ENCODE results near the gene SMIM24.

DNA sequence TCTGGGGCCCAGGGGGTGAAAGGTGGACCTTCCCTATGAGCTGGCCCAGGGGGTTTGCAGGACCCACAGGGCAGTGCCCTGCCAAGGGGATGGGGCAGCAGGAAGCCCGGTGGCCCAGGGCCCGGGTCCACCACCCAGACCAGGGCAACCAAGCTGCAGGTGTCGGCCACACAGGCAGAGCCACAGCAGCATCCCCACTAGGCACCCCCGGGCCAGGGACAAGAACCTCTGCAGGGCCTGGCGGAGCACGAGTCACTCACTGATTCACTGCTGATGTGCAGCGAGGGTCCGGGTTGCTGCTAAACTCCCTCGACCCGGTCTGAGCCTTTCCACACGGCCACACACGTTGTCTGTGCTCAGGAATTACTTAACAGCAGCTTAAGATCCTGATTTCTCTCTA, 34.6 kb upstream of the SMIM24 start:
- TF ChIP-seq, protein P1, sequence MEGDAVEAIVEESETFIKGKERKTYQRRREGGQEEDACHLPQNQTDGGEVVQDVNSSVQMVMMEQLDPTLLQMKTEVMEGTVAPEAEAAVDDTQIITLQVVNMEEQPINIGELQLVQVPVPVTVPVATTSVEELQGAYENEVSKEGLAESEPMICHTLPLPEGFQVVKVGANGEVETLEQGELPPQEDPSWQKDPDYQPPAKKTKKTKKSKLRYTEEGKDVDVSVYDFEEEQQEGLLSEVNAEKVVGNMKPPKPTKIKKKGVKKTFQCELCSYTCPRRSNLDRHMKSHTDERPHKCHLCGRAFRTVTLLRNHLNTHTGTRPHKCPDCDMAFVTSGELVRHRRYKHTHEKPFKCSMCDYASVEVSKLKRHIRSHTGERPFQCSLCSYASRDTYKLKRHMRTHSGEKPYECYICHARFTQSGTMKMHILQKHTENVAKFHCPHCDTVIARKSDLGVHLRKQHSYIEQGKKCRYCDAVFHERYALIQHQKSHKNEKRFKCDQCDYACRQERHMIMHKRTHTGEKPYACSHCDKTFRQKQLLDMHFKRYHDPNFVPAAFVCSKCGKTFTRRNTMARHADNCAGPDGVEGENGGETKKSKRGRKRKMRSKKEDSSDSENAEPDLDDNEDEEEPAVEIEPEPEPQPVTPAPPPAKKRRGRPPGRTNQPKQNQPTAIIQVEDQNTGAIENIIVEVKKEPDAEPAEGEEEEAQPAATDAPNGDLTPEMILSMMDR (IDR thresholded peaks at IDR 0.05), result no peak
- no peak for TF ChIP-seq EZH2 (IDR thresholded peaks at IDR 0.05; ENCODE audit: borderline replicate concordance, insufficient read depth, low read depth, low read length, poor library complexity, severe bottlenecking)

Measured in B cell (primary cell).